GM21717 (cell line): ENCODE results near the gene HOXC13.

Experiments used
- ATAC-seq: cut with Tn5 transposase; IDR thresholded peaks from one replicate; pipeline ENCODE4 v1.9.1; 2021; ENCODE audit warnings: mild to moderate bottlenecking, moderate library complexity; ENCODE audit not compliant: unreplicated experiment

The HOXC13 gene

GRCh38 chr12:53953831-53954693 lies 15.4 kb downstream of the HOXC13 start:
- no peak for ATAC-seq

- no peak for ATAC-seq
Measured at GRCh38 chr12:53954694-53955035, 16.0 kb downstream of the HOXC13 start, which contains the start of gene HOXC12. HOXC12 (plus strand) TSS chr12:53954903; CDS start chr12:53954930, 27 bp downstream.

GRCh38 chr12:53955036-53955775 lies 16.6 kb downstream of the HOXC13 start:
- no peak for ATAC-seq

GRCh38 chr12:53955776-53956250 lies 17.2 kb downstream of the HOXC13 start:
- ATAC-seq: no peak

GRCh38 chr12:53956251-53956887 lies 17.7 kb downstream of the HOXC13 start:
- no peak for ATAC-seq

GRCh38 chr12:53956914-53957536 lies 18.4 kb downstream of the HOXC13 start:
- no peak for ATAC-seq

- no peak for ATAC-seq
Measured at GRCh38 chr12:53958128-53958527, 19.5 kb downstream of the HOXC13 start.

- ATAC-seq: no peak
Measured at GRCh38 chr12:53959314-53959713, 20.7 kb downstream of the HOXC13 start.

GRCh38 chr12:53960187-53961024 lies 21.8 kb downstream of the HOXC13 start:
- no peak for ATAC-seq

GRCh38 chr12:53961025-53961761 lies 22.6 kb downstream of the HOXC13 start:
- no peak for ATAC-seq

- no peak for ATAC-seq
Measured at GRCh38 chr12:53963005-53963404, 24.4 kb downstream of the HOXC13 start.

- ATAC-seq: no peak
Measured at GRCh38 chr12:53963434-53964314, 25.0 kb downstream of the HOXC13 start.

GRCh38 chr12:53964315-53964713 lies 25.7 kb downstream of the HOXC13 start:
- ATAC-seq: no peak

- ATAC-seq: no peak
Measured at GRCh38 chr12:53965281-53966084, 26.9 kb downstream of the HOXC13 start.

GRCh38 chr12:53966085-53966384 lies 27.4 kb downstream of the HOXC13 start:
- no peak for ATAC-seq

GRCh38 chr12:53966385-53967133 lies 27.9 kb downstream of the HOXC13 start:
- no peak for ATAC-seq

GRCh38 chr12:53967421-53967925 lies 28.8 kb downstream of the HOXC13 start:
- ATAC-seq: no peak
